Hepatocyte (in vitro differentiated cells): ENCODE results near the gene CCDC69. TPM values are rescaled to one million over a fixed set of nuclear protein-coding genes. Genes with fewer than 3 reads are reported as not detected.
"Not testable (repeated sequence)": the region's sequence is repeated elsewhere in the genome, so short reads cannot be mapped to it uniquely, and the experiment has no call there.

Experiments
- DNase-seq: peaks from one replicate; pipeline ENCODE4 v3.0.0-alpha.2; 2016; ENCODE audit warnings: low spot score
- H2AFZ ChIP-seq: fragments of 200-600 bp; sonication (generic); 2 replicates; pipeline ENCODE4 v1.6.0; 2016; ENCODE audit warnings: antibody characterized with exemption, mild to moderate bottlenecking
- H3K27ac ChIP-seq: fragments of 200-600 bp; sonication (generic); 2 replicates; pipeline ENCODE4 v1.5.1; 2016; ENCODE audit warnings: mild to moderate bottlenecking
- H3K27me3 ChIP-seq: fragments of 200-600 bp; sonication (generic); 2 replicates; pipeline ENCODE4 v1.6.1; 2016
- H3K36me3 ChIP-seq: fragments of 200-600 bp; sonication (generic); replicated peaks from 2 replicates; pipeline ENCODE4 v1.5.1; 2016; ENCODE audit warnings: low read depth; ENCODE audit not compliant: insufficient read depth
- H3K4me1 ChIP-seq: fragments of 200-600 bp; sonication (generic); 2 replicates; pipeline ENCODE4 v1.5.1; 2016; ENCODE audit warnings: mild to moderate bottlenecking, moderate library complexity; ENCODE audit not compliant: insufficient read depth
- H3K4me2 ChIP-seq: fragments of 200-600 bp; sonication (generic); 2 replicates; pipeline ENCODE4 v1.6.0; 2016
- H3K4me3 ChIP-seq: fragments of 200-600 bp; sonication (generic); 2 replicates; pipeline ENCODE4 v1.5.1; 2016; ENCODE audit warnings: mild to moderate bottlenecking
- H3K79me2 ChIP-seq: fragments of 200-600 bp; sonication (generic); 2 replicates; pipeline ENCODE4 v1.6.0; 2017; ENCODE audit warnings: mild to moderate bottlenecking
- H3K9me2 ChIP-seq: fragments of 200-600 bp; sonication (generic); replicated peaks from 2 replicates; pipeline ENCODE4 v1.6.0; 2017; ENCODE audit warnings: mild to moderate bottlenecking; ENCODE audit not compliant: insufficient read depth
- H3K9me3 ChIP-seq: fragments of 200-600 bp; sonication (generic); 2 replicates; pipeline ENCODE4 v1.5.1; 2016; ENCODE audit warnings: low read depth, mild to moderate bottlenecking
- H4K20me1 ChIP-seq: fragments of 200-600 bp; sonication (generic); 2 replicates; pipeline ENCODE4 v1.6.0; 2016; ENCODE audit warnings: mild to moderate bottlenecking; ENCODE audit not compliant: insufficient read depth, poor library complexity, severe bottlenecking
- EZH2 ChIP-seq: fragments of 200-600 bp; sonication (generic); IDR thresholded peaks from 2 replicates; pipeline ENCODE4 v1.6.1; 2016; ENCODE audit warnings: antibody characterized with exemption, mild to moderate bottlenecking, borderline replicate concordance
- EZH2phosphoT487 ChIP-seq: fragments of 200-600 bp; sonication (generic); IDR thresholded peaks from one replicate; pipeline ENCODE4 v1.6.1; 2018; ENCODE audit warnings: antibody characterized with exemption, mild to moderate bottlenecking, low read depth, moderate library complexity; ENCODE audit not compliant: unreplicated experiment, severe bottlenecking
- WGBS: methylation state at CpG from one replicate; pipeline ENCODE4 v1.1.6; 2016; ENCODE audit warnings: low lambda C conversion rate; ENCODE audit errors: missing lambda C conversion rate; 5-methylcytosine and 5-hydroxymethylcytosine counted together
- polyA plus RNA-seq: library from polyadenylated mRNA; unstranded; fragments of >200 nt; fragmentation: Nextera tagmentation; extraction: Ambion mirVana; gene quantifications from 2 replicates; pipeline ENCODE4 v1.2.1, GENCODE V29; 2016
- total RNA-seq: library from RNA; depleted of rRNA; stranded (reverse); fragments of >200 nt; gene quantifications from 2 replicates; pipeline ENCODE4 v1.2.3, GENCODE V29; 2014
- TF ChIP-seq, protein P1 (sequence below): fragments of 200-600 bp; sonication (generic); IDR thresholded peaks from 2 replicates; pipeline ENCODE4 v1.5.1; 2016; ENCODE audit warnings: antibody characterized with exemption, mild to moderate bottlenecking; ENCODE audit not compliant: poor library complexity

The CCDC69 gene
- total and polyA plus RNA-seq, 2 experiments from 2014 or later: 22.4 to 27.3 TPM

DNA sequence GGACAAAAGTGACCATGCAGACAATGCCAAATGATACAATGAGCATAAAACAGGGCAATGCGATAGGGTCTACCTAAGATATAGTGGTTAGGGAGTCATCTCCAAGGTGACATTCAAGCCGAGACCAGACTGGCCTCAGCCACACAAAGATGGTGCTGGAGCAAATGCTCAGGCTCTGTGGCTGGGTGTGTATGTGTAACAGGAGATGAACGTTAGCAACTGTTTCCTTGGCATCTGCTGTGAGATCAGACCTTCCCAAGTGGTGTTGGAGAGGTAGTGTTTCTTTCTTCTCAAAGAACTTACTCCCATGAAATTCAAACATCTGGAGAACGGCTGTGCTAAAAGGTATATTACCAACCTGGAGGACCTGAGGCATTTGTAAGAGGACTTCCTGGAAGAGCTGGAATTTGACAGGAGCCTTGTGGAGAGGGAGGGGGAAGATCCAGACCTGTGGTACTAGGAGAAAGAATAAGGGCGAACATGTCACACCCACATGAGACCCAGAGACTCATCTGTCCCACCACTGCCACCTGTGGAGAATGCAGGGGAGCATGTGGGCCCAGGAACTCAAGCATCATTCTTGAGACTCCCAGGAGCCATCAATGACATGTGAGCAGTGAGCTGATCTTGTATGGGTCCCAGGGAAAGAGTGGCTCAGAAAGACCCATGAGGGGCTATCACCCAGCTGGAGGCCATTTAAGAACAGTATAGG lies 45.0 kb downstream of the CCDC69 start:
- no peaks in the 10 kb centered on the region for H3K27me3 ChIP-seq
- no peak for DNase-seq
- no peaks in the 10 kb centered on the region for H3K36me3 ChIP-seq
- H3K4me1 ChIP-seq: peaks cover 5% of the 10 kb centered on the region
- H4K20me1 ChIP-seq: no peaks in the 10 kb centered on the region
- no peak overlapping the region for H3K4me2 ChIP-seq
- no peaks in the 10 kb centered on the region for H3K9me3 ChIP-seq
- H2AFZ ChIP-seq: no peak overlapping the region
- H3K4me3 ChIP-seq: no peak overlapping the region
- no peaks in the 10 kb centered on the region for H3K9me2 ChIP-seq
- TF ChIP-seq EZH2phosphoT487 (no peak), EZH2 (no peak)
- TF ChIP-seq, protein P1, sequence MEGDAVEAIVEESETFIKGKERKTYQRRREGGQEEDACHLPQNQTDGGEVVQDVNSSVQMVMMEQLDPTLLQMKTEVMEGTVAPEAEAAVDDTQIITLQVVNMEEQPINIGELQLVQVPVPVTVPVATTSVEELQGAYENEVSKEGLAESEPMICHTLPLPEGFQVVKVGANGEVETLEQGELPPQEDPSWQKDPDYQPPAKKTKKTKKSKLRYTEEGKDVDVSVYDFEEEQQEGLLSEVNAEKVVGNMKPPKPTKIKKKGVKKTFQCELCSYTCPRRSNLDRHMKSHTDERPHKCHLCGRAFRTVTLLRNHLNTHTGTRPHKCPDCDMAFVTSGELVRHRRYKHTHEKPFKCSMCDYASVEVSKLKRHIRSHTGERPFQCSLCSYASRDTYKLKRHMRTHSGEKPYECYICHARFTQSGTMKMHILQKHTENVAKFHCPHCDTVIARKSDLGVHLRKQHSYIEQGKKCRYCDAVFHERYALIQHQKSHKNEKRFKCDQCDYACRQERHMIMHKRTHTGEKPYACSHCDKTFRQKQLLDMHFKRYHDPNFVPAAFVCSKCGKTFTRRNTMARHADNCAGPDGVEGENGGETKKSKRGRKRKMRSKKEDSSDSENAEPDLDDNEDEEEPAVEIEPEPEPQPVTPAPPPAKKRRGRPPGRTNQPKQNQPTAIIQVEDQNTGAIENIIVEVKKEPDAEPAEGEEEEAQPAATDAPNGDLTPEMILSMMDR: no peak
- no peaks in the 10 kb centered on the region for H3K79me2 ChIP-seq
- 76% methylated on average over 5 of the region's 5 CpGs for WGBS
- H3K27ac ChIP-seq: no peak overlapping the region

DNA sequence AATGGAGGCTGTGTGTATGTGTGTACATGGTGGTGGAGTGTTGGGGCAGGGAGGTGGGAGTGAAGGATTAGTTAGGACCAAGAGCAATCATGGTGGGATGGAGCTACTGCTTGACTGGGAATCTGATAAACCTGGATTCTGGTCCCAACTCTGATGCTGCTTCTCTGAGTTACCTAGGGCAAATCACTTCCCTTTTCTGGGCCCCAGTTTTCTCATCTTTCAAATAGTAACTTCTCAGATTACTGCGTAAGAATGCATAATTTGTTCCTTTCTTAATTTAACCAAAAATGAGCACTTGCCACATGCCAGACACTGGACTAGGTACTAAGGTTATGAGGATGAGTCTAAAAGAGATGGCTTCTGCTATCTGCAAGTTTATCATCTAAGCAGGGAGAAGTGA lies 45.5 kb downstream of the CCDC69 start:
- H3K27me3 ChIP-seq: no peaks in the 10 kb centered on the region
- H3K36me3 ChIP-seq: no peaks in the 10 kb centered on the region
- no peaks in the 10 kb centered on the region for H3K79me2 ChIP-seq
- no peak overlapping the region for H3K27ac ChIP-seq
- H3K9me2 ChIP-seq: no peaks in the 10 kb centered on the region
- no peak overlapping the region for H2AFZ ChIP-seq
- no peak overlapping the region for H3K4me3 ChIP-seq
- H3K9me3 ChIP-seq: no peaks in the 10 kb centered on the region
- H3K4me1 ChIP-seq: no peaks in the 10 kb centered on the region
- no peaks in the 10 kb centered on the region for H4K20me1 ChIP-seq
- DNase-seq: no peak
- H3K4me2 ChIP-seq: no peak overlapping the region
- TF ChIP-seq EZH2phosphoT487 (no peak), EZH2 (no peak)
- WGBS: 95% methylated on average over 1 of the region's 1 CpG

DNA sequence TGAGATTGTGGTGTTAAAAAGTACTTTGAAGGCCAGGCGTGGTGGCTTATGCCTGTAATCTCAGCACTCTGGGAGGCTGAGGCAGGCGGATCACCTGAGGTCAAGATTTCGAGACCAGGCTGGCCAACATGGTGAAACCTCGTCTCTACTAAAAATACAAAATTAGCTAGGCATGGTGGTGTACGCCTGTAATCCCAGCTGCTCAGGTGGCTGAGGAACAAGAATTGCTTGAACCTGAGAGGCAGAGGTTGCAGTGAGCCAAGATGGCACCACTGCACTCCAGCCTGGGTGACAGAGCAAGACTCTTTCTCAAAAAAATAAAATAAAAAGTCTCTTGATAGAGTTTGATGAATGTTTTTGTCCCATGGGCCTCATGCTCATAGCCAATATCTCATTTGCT lies 47.6 kb downstream of the CCDC69 start:
- not testable (repeated sequence) for H4K20me1 ChIP-seq, H3K9me3 ChIP-seq, H3K27me3 ChIP-seq, H3K4me1 ChIP-seq, H3K36me3 ChIP-seq, H2AFZ ChIP-seq, H3K79me2 ChIP-seq, H3K4me3 ChIP-seq, H3K9me2 ChIP-seq, H3K27ac ChIP-seq, DNase-seq, H3K4me2 ChIP-seq
- WGBS: 87% methylated on average over 5 of the region's 5 CpGs

DNA sequence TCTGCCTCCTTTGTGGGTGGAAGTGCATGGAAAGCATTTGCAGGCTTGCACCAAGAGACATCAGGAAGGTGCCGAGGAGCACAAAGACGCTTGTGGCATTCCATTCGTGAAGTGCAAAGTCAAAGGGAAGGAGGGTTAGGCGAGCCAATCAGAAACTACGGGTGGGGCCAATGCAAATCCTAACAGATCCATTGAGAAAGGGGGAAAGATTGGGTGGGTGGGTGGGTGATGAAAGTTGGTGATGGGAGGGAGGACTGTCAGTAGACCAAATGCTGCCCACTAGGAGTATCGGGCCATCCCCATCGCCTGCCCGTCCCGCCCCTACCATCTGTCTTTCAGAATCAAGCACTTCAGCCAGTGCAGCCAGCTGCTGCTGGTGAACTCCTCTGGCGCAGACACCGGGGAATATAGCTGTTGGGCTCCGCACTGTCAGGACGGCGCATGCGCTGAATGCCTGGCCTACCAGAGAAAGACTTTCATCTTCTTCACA lies 49.2 kb downstream of the CCDC69 start:
- no peaks in the 10 kb centered on the region for H3K9me3 ChIP-seq
- no peak overlapping the region for H3K27ac ChIP-seq
- 88% methylated on average over 11 of the region's 15 CpGs for WGBS
- H2AFZ ChIP-seq: no peak overlapping the region
- no peaks in the 10 kb centered on the region for H3K4me1 ChIP-seq
- no peaks in the 10 kb centered on the region for H3K79me2 ChIP-seq
- no peak for TF ChIP-seq EZH2phosphoT487
- no peak for TF ChIP-seq EZH2
- TF ChIP-seq, protein P1: no peak
- no peak overlapping the region for H3K4me2 ChIP-seq
- DNase-seq: no peak
- H3K36me3 ChIP-seq: no peaks in the 10 kb centered on the region
- H4K20me1 ChIP-seq: no peaks in the 10 kb centered on the region
- no peaks in the 10 kb centered on the region for H3K9me2 ChIP-seq
- H3K27me3 ChIP-seq: no peaks in the 10 kb centered on the region
- no peak overlapping the region for H3K4me3 ChIP-seq
